Caco-2 (cell line): ENCODE results near the gene EAF1. TPM values are rescaled to one million over a fixed set of nuclear protein-coding genes. Genes with fewer than 3 reads are reported as not detected.

Experiments
- BruUV-seq: library from RNA; stranded (reverse); fragments of 400-500 nt; replicated peaks from 2 replicates; lab custom pipeline; 2021; lab: Mats Ljungman, UMichigan
- CTCF ChIA-PET: fragments of 300-600 bp; sonication (Branson Sonifier 250); formaldehyde crosslinking; loops from one replicate; lab custom pipeline; 2022; ENCODE audit warnings: antibody characterized with exemption; lab: Charles Lee
- POLR2A ChIA-PET: fragments of 300-600 bp; sonication (Branson Sonifier 250); formaldehyde crosslinking; loops from one replicate; lab custom pipeline; 2022; ENCODE audit warnings: antibody characterized with exemption; lab: Charles Lee
- DNase-seq, 2 experiments: peaks; one replicate each; pipeline versions ENCODE4 v3.0.0 to v3.0.0-alpha.2; 2020 to 2022
- H3K27me3 ChIP-seq: replicated peaks from 2 replicates; pipeline ENCODE4 v1.6.0; 2011; ENCODE audit warnings: low read length; ENCODE audit not compliant: control insufficient read depth, insufficient read depth
- H3K36me3 ChIP-seq: 2 replicates; pipeline ENCODE4 v1.5.1; 2011; ENCODE audit warnings: low read length; ENCODE audit not compliant: control insufficient read depth, insufficient read depth
- H3K4me1 ChIP-seq: fragments of 250-450 bp; sonication (Bioruptor Pico); 2 replicates; pipeline ENCODE4 v1.5.1; 2020; ENCODE audit warnings: mild to moderate bottlenecking
- H3K4me3 ChIP-seq: 2 replicates; pipeline ENCODE4 v1.5.1; 2011; ENCODE audit warnings: low read depth, mild to moderate bottlenecking, control low read depth, low read length
- H3K9me3 ChIP-seq: fragments of 250-450 bp; sonication (Bioruptor Pico); 2 replicates; pipeline ENCODE4 v1.5.1; 2020; ENCODE audit warnings: mild to moderate bottlenecking, moderate library complexity
- H3K27ac Mint-ChIP-seq: one replicate; pipeline ENCODE4 v1.8.0; 2022; ENCODE audit warnings: mixed read lengths; ENCODE audit not compliant: unreplicated experiment
- H3K27me3 Mint-ChIP-seq: one replicate; pipeline ENCODE4 v1.8.0; 2022; ENCODE audit warnings: mixed read lengths; ENCODE audit not compliant: insufficient read depth, unreplicated experiment
- H3K36me3 Mint-ChIP-seq: one replicate; pipeline ENCODE4 v1.8.0; 2022; ENCODE audit warnings: mild to moderate bottlenecking, mixed read lengths; ENCODE audit not compliant: insufficient read depth, unreplicated experiment
- H3K4me1 Mint-ChIP-seq: one replicate; pipeline ENCODE4 v1.8.0; 2022; ENCODE audit warnings: low read depth, mixed read lengths; ENCODE audit not compliant: unreplicated experiment
- H3K4me3 Mint-ChIP-seq: one replicate; pipeline ENCODE4 v1.8.0; 2022; ENCODE audit warnings: mild to moderate bottlenecking, moderate library complexity, mixed read lengths; ENCODE audit not compliant: unreplicated experiment
- H3K9me3 Mint-ChIP-seq: one replicate; pipeline ENCODE4 v1.8.0; 2022; ENCODE audit warnings: mixed read lengths; ENCODE audit not compliant: unreplicated experiment
- intact Hi-C: fragments of 100-400 bp; cut with micrococcal nuclease; formaldehyde crosslinking; loops from one replicate; pipeline ENCODE4 v1.10.0; 2022; ENCODE audit not compliant: unreplicated experiment
- total RNA-seq: library from RNA; stranded (reverse); gene quantifications from 2 replicates; pipeline ENCODE4 v1.2.3, GENCODE V29; 2022
- TF ChIP-seq, protein P1 (sequence below), 2 experiments: fragments of 200-600 bp in 1 of 2; IDR thresholded peaks; 1 replicate in 1 of 2; 2 replicates in 1 of 2; pipeline versions ENCODE4 v1.5.1 to v1.8.0; 2011 to 2022; ENCODE audit warnings: antibody characterized with exemption in 1 of 2, control low read depth in 1 of 2, inconsistent platforms in 1 of 2, low read depth in 1 of 2, low read length in 1 of 2, mild to moderate bottlenecking in 1 of 2, moderate library complexity in 1 of 2; ENCODE audit not compliant: insufficient read depth in 1 of 2, severe bottlenecking in 1 of 2, unreplicated experiment in 1 of 2

EAF1 gene
- total RNA-seq, 1 experiment from 2014 or later = 33.5 TPM

GRCh38 chr3:15443826-15444524, 16.6 kb downstream of the EAF1 start:
- no peak overlapping the region for H3K27ac Mint-ChIP-seq
- intact Hi-C loops = no loop called here

DNA sequence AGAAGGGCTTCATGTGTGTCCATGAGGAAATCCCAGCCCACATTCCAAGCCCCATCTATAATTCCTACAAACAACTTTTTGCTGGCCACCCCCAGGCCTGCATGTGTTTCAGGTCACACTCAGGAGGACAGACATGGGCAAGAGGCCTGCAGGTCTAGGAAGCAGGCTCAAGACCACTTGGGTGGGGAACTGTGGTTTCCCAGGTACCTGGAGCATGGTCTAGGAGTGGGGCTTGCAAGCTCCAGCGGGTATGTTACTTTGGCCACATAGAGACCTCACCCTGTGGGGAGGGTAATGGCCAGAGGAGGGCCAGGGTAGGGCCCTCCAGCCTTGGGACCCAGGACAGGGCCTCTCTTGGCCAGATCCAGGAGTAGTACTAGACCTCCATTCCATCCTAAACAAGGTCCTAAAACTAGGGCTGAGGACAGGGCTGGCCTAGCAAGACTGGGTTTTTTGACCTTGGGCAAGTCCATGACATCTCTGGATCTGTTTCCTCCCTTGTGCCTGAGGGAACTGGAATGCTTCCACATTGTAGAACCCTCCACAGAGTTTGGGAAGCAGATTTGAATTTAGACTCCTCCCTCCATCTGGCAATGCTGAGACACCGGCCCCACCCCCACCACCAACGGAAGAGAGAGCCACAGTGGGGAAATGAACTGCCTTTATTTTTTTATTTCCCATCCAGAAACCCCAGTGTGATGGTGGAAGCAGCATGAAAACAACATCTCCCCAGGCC, 22.3 kb downstream of the EAF1 start:
- no peaks in the 10 kb centered on the region for H3K27me3 ChIP-seq
- TF ChIP-seq, protein P1, sequence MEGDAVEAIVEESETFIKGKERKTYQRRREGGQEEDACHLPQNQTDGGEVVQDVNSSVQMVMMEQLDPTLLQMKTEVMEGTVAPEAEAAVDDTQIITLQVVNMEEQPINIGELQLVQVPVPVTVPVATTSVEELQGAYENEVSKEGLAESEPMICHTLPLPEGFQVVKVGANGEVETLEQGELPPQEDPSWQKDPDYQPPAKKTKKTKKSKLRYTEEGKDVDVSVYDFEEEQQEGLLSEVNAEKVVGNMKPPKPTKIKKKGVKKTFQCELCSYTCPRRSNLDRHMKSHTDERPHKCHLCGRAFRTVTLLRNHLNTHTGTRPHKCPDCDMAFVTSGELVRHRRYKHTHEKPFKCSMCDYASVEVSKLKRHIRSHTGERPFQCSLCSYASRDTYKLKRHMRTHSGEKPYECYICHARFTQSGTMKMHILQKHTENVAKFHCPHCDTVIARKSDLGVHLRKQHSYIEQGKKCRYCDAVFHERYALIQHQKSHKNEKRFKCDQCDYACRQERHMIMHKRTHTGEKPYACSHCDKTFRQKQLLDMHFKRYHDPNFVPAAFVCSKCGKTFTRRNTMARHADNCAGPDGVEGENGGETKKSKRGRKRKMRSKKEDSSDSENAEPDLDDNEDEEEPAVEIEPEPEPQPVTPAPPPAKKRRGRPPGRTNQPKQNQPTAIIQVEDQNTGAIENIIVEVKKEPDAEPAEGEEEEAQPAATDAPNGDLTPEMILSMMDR (IDR thresholded peaks at IDR 0.05; ENCODE audit: insufficient read depth in 1 of 2, low read depth in 1 of 2, low read length in 1 of 2, severe bottlenecking in 1 of 2, unreplicated experiment in 1 of 2) = no peak
- no peaks in the 10 kb centered on the region for H3K36me3 Mint-ChIP-seq
- no peaks in the 10 kb centered on the region for H3K4me1 ChIP-seq
- DNase-seq = no peak
- H3K9me3 ChIP-seq = no peaks in the 10 kb centered on the region
- no peaks in the 10 kb centered on the region for H3K27me3 Mint-ChIP-seq
- ChIA-PET POLR2A (no interaction called here), CTCF (interaction anchor here (0.6 kb wide), 1 partner anchor 125 kb away, joined by 3 read pairs; no protein-coding TSS in a partner anchor)
- no peaks in the 10 kb centered on the region for H3K9me3 Mint-ChIP-seq
- no peaks in the 10 kb centered on the region for H3K36me3 ChIP-seq
- no TSS peak for BruUV-seq
- H3K4me3 Mint-ChIP-seq = no peak overlapping the region
- intact Hi-C loops = loop anchor here (10.0 kb wide), 1 partner anchor 105 kb away; no protein-coding TSS in a partner anchor
- peaks cover 6% of the 10 kb centered on the region for H3K4me1 Mint-ChIP-seq
- H3K27ac Mint-ChIP-seq = no peak overlapping the region
- H3K4me3 ChIP-seq = no peak overlapping the region

More at GRCh38 chr3:15443826-15444524, 16.6 kb downstream of the EAF1 start:
- Histone ChIP-seq H3K9me3 (no peaks in the 10 kb centered on the region), H3K4me1 (no peaks in the 10 kb centered on the region), H3K27me3 (no peaks in the 10 kb centered on the region), H3K4me3 (no peak overlapping the region), H3K36me3 (no peaks in the 10 kb centered on the region)
- Mint-ChIP-seq H3K27me3 (no peaks in the 10 kb centered on the region), H3K36me3 (peaks cover 24% of the 10 kb centered on the region), H3K9me3 (no peaks in the 10 kb centered on the region), H3K4me3 (no peak overlapping the region), H3K4me1 (no peaks in the 10 kb centered on the region)
- TF ChIP-seq, protein P1 (IDR thresholded peaks at IDR 0.05; ENCODE audit: insufficient read depth in 1 of 2, low read depth in 1 of 2, low read length in 1 of 2, severe bottlenecking in 1 of 2, unreplicated experiment in 1 of 2) = no peak
- no TSS peak for BruUV-seq
- POLR2A ChIA-PET = no interaction called here
- CTCF ChIA-PET = no interaction called here
- no peak for DNase-seq

DNA sequence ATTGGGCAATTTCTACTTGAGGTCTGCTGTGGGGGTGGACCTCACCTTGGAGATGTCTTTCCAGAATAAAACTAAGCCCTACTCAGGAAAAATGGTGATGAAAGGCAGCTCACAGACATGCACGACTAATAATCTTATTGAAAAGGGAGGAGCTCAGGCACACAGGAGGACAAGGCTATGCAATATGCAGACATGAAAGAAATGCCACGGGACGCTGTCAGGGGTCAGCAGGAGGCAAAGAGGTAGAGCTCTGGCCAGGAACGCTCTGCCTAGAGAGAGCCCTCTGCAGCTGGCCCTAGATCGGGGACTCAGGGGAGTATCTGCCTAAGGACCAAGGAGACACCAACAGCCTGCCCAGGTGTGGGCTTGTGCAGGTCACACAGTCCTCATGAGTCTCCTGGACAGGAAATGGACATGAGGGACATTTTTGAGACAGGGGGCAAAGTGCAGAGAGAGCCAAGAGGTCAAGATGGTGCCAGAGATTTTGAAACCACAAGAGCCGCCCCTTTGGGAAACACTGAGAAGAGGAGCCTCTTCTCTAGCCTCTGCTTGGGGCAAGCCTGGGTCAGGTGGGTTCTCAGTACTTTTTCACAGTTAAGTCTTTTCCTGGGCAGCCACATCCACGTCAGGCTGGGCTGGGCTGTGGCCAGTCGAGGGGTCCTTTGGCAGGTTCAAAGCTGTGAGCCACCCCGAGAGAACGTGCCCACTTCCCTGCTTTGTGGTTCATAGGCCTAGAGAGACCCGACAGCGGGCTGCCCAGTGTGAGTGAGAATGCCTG, 23.2 kb downstream of the EAF1 start:
- Mint-ChIP-seq H3K27me3 (no peaks in the 10 kb centered on the region), H3K4me3 (no peak overlapping the region), H3K4me1 (peaks cover 6% of the 10 kb centered on the region), H3K36me3 (no peaks in the 10 kb centered on the region), H3K27ac (no peak overlapping the region), H3K9me3 (no peaks in the 10 kb centered on the region)
- intact Hi-C loops = loop anchor here (10.0 kb wide), 1 partner anchor 104 kb away; no protein-coding TSS in a partner anchor
- no peak for DNase-seq
- Histone ChIP-seq H3K4me3 (no peak overlapping the region), H3K27me3 (no peaks in the 10 kb centered on the region), H3K36me3 (no peaks in the 10 kb centered on the region), H3K9me3 (no peaks in the 10 kb centered on the region), H3K4me1 (no peaks in the 10 kb centered on the region)
- BruUV-seq = no TSS peak
- POLR2A ChIA-PET = no interaction called here
- CTCF ChIA-PET = interaction anchor here (0.6 kb wide), 1 partner anchor 125 kb away, joined by 3 read pairs; no protein-coding TSS in a partner anchor
- TF ChIP-seq, protein P1 (IDR thresholded peaks at IDR 0.05; ENCODE audit: insufficient read depth in 1 of 2, low read depth in 1 of 2, low read length in 1 of 2, severe bottlenecking in 1 of 2, unreplicated experiment in 1 of 2) = no peak
